ENCODE measurements around the gene SLC17A1.

Gene SLC17A1

GRCh38 chr6:25831532-25832306, at the start of gene SLC17A1:
SLC17A1 (minus strand) TSS chr6:25832052; CDS start chr6:25830557, 1,495 bp downstream.
- no peak for DNase-seq

DNA sequence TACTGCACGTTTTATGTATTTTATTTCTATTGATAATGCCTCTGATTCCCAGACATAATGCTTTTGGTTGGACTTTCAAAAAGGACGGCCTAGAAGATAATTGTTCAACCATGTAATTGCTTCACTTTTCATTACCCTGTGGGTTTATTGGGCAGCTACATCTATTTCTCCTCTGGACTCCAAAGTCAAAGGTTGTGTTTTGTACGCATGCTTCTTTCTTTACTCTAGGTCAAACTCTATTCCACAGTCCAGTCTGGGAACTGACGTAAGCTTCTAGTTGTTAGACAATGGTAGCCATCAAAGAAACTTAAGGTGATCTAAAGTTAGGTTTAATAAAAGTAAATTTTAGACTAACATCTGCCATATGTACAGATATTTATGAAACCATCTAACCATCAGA, 48.7 kb upstream of the SLC17A1 start:
- DNase-seq = no peak

GRCh38 chr6:25878721-25879322, 47.0 kb upstream of the SLC17A1 start:
- no peak for DNase-seq

GRCh38 chr6:25875926-25876602, 44.2 kb upstream of the SLC17A1 start:
- DNase-seq = no peak

- no peak for DNase-seq
Observed at GRCh38 chr6:25875563-25875905, 43.7 kb upstream of the SLC17A1 start.

DNA sequence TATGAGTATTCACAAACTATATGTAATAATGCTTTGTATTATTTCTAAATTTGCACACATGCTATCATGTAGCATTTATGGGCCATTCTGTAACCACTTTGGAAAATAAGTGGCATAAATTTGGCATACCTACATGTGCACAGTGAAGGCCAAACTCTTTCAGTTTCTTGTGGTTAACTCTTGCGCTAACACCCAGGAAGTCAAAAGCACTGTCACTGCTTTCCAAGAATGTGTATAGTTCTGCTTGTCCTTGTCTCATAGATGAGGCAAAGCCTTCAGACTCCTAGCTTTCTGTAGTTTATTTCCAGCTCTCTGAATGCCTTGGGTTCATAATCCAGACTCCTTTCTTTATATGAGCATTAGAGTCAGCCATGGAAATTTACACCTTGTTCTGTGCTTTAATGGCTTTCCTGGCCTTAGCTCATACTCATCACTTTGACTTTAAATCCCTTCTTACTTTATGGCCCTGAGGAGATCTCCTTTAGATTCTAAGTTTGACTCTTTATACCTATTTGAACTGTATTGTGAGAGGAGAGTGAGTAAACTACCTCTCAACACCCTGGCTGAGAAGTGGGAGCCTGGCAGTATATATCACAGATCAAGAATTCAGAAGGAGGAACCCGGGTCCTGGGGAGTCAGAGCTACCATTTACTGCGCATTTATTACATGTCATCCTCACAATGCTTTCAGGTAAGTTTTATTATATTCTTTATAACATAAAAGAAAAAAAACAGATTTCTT, 43.1 kb upstream of the SLC17A1 start:
- peak in 1 of 2 donors; percentile 20 for DNase-seq

GRCh38 chr6:25874118-25874517, 42.3 kb upstream of the SLC17A1 start, which contains the start of gene SLC17A3:
SLC17A3 (minus strand) TSS chr6:25874243; CDS start chr6:25868387, 5,856 bp downstream.
- no peak for DNase-seq

GRCh38 chr6:25872814-25873213, 41.0 kb upstream of the SLC17A1 start:
- peak; percentile 14 to 62 for DNase-seq

GRCh38 chr6:25869840-25870239, 38.0 kb upstream of the SLC17A1 start:
- DNase-seq = no peak

GRCh38 chr6:25868436-25869183, 36.8 kb upstream of the SLC17A1 start:
- DNase-seq = no peak

DNA sequence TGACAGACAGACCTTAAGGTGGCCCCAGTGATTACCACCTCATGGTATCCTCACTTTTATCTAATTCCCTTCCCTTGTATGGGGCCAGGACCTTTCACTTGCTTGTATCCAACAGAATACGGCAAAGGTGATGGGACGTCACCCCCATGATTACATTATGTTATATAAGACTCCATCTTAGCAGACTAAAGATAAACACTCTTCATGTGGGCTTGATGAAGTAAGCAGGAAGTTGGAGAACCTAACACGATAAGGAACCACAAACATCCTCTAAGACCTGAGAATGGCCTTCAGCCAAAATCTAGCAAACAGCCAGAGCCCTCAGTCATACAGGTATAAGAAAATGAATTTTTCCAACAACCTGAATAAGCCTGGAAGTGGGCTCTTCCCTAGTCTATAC, 34.2 kb upstream of the SLC17A1 start:
- DNase-seq = peak; percentile 5 to 67

- no peak for DNase-seq
Observed at GRCh38 chr6:25863360-25863759, 31.5 kb upstream of the SLC17A1 start.

DNA sequence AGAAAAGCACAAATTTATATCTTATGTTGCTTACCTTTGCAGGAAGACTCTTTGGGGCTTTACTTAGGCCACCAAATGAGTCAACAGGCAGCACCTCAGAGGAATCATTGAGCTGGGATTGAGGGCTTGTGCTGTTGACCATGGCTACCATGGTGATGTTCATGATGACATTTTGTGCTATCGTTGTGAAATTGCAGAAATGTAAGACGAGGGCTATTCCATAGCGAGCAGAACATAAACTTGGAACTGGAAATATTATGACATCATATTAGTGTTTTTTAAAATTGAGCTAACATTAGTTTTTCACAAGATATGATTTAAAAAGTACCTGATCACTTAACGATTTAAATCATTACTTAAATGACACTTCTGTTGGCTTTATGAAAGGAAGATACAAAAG, 30.3 kb upstream of the SLC17A1 start:
- no peak for DNase-seq

GRCh38 chr6:25852756-25853155, 20.9 kb upstream of the SLC17A1 start:
- DNase-seq = no peak

GRCh38 chr6:25851961-25852360, 20.1 kb upstream of the SLC17A1 start:
- no peak for DNase-seq

- no peak for DNase-seq
Observed at GRCh38 chr6:25844518-25844917, 12.7 kb upstream of the SLC17A1 start.

DNA sequence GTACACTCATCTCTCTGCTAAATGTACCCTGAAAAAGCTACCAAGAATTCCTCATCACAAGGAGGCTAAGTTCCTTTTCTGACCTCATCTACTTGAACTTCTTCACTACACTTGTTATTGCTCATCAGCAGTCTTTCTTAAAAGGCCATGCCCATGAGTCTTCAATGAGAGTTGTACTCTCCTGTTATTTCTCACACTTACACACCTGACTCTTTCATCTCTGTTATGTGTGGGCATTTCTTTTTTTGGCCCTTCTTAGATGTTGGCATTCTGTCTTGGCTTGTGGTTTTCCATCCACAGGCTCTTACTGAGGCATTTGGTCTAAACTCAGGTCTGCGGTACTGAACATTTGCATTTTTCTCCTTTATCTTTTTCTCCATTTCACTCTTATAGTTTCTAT, 10.7 kb upstream of the SLC17A1 start:
- no peak for DNase-seq

DNA sequence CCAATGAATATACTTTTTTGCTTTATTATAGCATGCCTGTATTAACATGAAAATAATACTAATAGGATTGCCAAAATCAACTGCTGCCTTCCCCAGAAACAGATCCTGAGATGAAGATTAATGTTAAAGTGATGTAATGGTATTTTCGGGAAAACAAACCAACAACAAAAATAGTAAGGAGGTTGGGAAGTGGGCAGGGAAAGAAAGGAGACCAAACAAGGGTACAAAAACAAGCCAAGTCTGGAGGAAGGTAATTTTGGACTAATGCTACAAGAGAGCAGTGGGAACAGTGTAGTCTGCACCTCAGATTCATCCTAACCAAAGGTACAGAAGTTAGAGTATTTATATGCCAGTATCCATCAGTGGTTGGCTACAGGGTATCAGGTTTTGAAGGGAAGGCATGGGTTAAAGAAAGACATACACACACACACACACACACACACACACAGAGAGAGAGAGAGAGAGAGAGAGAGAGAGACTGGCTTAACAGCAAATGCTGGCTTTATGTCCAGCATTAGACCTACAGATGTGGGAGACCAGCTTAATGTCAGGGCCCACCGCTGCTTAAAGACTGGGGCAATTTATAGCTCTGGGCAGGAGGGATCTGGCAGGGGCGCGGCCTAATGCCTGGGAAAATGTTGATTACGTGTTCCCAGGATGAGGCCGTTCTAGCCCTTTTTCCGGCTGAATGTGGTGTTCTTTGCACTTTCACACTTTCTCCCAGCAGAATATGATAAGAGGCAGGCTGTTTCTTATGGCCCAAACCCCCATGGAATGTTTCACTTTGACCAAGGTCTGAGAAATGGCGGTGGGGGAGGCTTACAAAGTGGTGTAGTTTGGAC, 3.8 kb upstream of the SLC17A1 start:
- no peak for DNase-seq

GRCh38 chr6:25834950-25835349, 3.1 kb upstream of the SLC17A1 start:
- no peak for DNase-seq

- no peak for DNase-seq
Observed at GRCh38 chr6:25833136-25833535, 1.3 kb upstream of the SLC17A1 start.

DNA sequence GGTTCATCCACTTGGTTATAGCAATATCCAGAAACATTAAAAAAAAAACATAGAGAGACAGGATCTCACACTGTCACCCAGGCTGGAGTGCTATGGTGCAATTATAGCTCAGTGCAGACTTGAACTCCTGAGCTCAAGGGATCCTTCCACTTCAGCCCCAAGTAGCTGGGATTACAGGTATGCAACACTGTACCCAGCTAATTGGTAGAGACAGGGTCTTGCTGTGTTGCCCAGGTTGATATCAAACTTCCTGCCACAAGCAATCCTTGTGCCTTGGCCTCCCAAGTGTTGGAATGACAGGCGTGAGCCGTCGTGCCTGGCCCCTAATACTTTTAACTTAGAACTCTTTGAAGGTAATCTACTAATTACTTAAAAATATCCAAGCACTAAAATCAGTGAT, 818 bp upstream of the SLC17A1 start:
- no peak for DNase-seq

DNA sequence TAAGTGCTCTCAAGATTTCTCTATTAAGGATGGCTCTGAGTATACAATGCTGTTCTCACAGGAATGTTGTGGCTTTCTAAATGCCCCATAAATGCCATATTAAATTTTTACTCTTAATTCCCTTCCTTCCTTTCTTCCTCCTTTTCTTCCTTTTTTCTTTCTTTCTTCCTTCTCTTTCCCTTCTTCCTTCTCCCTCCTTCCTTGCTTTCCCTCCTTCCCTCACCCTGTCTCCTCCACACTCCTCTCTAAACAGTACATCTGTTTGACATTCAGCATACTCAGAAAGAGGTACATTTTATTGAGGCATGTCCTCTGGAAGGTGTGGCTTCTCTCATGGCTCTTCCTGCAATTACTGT, 433 bp upstream of the SLC17A1 start:
- no peak for DNase-seq
